EL (cell line): Measurements from ENCODE around the gene FKTN.
"Not testable (repeated sequence)": the region's sequence is repeated elsewhere in the genome, so short reads cannot be mapped to it uniquely, and the experiment has no call there.

ENCODE experiments used
- DNase-seq: peaks from one replicate; pipeline ENCODE4 v3.0.0-alpha.2; 2016

FKTN gene

DNA sequence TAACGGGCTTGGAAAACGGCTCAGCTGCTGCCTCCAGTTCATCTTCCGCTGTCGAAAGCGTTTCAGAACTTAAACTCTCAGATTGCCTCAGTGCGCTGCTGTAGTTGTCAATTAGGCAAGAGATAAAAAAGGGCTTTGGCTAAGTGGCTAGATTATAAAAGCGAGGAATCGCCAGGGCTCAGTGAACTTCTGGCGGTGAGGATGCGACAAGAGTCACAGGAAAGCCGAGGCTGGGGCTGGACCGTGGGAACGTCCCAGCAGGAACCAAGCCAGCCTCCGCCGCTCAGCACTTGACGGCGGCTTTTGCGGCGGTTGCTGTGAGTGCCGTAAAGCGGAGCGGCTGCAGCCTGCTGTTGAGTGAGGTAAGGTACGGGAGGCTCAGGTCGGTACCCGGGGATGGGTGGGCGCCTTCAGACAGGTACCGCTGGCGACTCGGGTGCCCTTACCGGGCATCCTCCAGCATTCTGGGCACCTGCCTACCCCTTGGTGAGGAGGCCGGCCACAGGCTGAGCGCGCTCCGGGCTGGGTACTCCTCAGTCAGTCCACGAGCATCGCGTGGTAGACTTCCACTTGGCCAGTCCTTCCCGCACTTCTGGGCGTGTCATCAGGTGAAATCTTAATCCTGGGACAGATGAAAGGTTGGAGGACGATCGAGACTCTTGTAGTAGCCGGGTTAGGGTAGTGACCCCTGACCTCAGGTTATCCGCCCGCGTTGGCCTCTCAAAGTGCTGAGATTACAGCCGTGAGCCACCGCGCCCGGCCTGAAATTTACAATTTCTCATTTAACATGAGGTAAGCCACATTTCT lies at the start of gene FKTN:
Gene FKTN (plus strand): TSS at position 328 of the 807 bp plus-strand sequence. CDS start 16,902 bp downstream, outside the sequence.
- DNase-seq, result peak; percentile 85

DNA sequence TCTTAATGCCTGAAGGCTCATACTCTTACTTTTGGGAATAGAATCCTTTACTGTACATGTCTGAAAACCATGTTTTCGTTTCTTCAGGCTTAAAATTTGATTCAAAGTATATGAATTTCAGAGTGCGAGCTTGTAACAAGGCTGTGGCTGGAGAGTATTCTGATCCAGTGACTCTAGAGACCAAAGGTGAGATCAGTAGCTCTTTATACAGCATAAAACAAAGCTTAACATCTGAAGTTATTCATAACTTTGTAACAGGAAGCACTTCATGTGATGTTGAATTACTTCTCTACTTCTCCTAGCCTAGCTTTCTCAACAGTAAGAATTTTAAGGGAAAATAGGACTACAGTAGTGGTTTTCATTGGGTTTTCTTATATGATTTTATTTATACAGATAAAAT lies 49.4 kb upstream of the FKTN start:
- no peak for DNase-seq

DNA sequence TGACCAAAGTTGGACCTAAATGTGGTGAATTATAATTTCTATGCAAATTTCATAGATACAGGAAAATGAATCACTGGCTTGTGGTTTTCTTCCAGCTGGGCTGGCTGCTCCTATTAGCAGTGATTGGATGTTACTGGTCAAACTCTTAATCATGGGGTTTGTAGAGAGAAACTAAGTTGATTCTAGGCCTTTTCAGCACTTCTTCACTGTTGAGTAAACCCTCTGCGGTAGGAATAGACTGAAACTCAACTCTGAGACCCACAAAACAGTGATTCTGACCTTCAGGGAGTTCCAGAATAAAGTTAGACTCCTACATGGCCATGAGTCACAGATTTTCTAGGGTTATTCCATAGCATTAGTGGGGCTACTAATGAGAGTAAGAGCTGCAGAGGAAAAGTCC lies 47.9 kb upstream of the FKTN start:
- DNase-seq, result peak; percentile 74

- DNase-seq, result no peak
These were observed 46.5 kb upstream of the FKTN start for GRCh38 chr9:105511446-105511845.

GRCh38 chr9:105515811-105516413 lies 42.0 kb upstream of the FKTN start:
- no peak for DNase-seq

DNA sequence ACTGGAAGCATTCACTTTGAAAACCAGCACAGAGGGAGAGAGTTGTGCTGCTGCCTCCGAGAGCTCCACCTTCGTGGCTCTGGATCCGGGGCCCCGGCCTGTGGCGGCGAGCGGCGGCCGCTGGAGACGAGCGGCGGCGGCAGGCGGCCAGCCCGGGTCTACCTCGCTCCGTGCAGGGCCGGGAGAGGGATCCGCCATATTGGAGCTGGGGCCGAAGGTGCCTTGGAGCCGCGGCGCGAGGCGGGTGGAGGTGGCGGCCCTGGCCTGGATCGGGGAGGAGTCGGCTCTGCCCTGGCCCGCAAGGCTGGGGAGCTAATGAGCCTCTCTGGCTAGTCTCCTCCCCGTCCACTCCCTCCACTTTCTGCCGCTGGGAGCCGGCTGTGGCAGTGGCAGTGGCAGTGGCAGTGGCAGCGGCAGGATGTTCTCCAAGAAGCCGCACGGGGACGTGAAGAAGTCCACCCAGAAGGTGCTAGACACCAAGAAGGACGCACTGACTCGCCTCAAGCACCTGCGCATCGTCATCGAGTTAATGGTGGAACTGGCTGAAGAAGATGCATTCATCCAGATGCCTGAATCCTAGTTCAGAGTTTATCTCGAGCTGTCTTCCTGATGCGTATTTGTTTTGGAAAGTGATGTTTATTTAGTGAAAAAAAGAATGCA lies 38.1 kb upstream of the FKTN start:
- DNase-seq, result peak; percentile 18

DNA sequence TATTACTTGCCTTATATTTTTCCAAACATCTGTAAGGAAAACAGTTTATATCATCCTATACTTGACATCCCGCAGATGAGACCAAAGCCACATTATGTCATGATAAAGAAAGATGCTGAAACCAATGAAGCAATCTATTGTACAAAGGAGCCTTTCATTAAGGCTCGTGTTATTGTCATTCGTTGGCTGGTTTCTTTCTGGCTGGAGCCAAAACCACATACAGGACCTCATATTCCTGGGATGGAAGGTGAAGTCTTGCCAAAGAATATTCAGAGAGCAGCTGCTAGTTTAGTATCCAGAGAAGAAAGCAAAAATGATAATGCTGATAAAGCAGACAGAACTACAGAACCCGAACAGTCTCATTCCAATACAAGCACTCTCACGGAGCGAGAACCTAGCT lies 36.9 kb upstream of the FKTN start:
- not testable (repeated sequence) for DNase-seq

- DNase-seq, result not testable (repeated sequence)
These were observed 35.1 kb upstream of the FKTN start for GRCh38 chr9:105522618-105523385.

- no peak for DNase-seq
These were observed 26.4 kb upstream of the FKTN start for GRCh38 chr9:105531530-105531929.

GRCh38 chr9:105535920-105536668 lies 21.8 kb upstream of the FKTN start:
- peak; percentile 3 for DNase-seq

- peak; percentile 4 for DNase-seq
These were observed 18.5 kb upstream of the FKTN start for GRCh38 chr9:105539452-105539851.

GRCh38 chr9:105541838-105542237 lies 16.1 kb upstream of the FKTN start:
- DNase-seq, result no peak

- no peak for DNase-seq
These were observed 3.9 kb upstream of the FKTN start for GRCh38 chr9:105554042-105554441.

- DNase-seq, result no peak
These were observed 14.5 kb downstream of the FKTN start for GRCh38 chr9:105572455-105572854.

DNA sequence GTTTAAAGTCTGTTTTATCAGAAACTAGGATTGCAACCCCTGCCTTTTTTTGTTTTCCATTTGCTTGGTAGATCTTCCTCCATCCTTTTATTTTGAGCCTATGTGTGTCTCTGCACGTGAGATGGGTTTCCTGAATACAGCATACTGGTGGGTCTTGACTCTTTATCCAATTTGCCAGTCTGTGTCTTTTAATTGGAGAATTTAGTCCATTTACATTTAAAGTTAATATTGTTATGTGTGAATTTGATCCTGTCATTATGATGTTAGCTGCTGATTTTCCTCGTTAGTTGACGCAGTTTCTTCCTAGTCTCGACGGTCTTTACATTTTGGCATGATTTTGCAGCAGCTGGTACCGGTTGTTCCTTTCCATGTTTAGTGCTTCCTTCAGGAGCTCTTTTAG lies 22.0 kb downstream of the FKTN start:
- not testable (repeated sequence) for DNase-seq

GRCh38 chr9:105581550-105581949 lies 23.6 kb downstream of the FKTN start:
- not testable (repeated sequence) for DNase-seq

- no peak for DNase-seq
These were observed 35.2 kb downstream of the FKTN start for GRCh38 chr9:105593145-105593544.

GRCh38 chr9:105608721-105609598 lies 51.0 kb downstream of the FKTN start:
- peak; percentile 48 for DNase-seq

GRCh38 chr9:105621001-105621400 lies 63.1 kb downstream of the FKTN start:
- DNase-seq, result no peak

GRCh38 chr9:105625088-105625487 lies 67.2 kb downstream of the FKTN start:
- DNase-seq, result no peak

- DNase-seq, result no peak
These were observed 74.9 kb downstream of the FKTN start for GRCh38 chr9:105632807-105633206.
